K562 (cell line): ENCODE data around the gene GHRL. TPM values are rescaled to one million over a fixed set of nuclear protein-coding genes. Genes with fewer than 3 reads are reported as not detected.

Source experiments
- ATAC-seq: fragments of 200-7000 bp; cut with Tn5 transposase; 3 replicates; pipeline ENCODE4 v1.9.1; 2020; ENCODE audit warnings: moderate library complexity
- BruUV-seq: library from RNA; stranded (reverse); fragments of 400-500 nt; replicated peaks from 2 replicates; lab custom pipeline; 2021; lab: Mats Ljungman, UMichigan
- CTCF ChIA-PET: fragments of 300-600 bp; formaldehyde crosslinking; extraction: SDS; loops from one replicate; lab custom pipeline; 2021; ENCODE audit warnings: low intra/inter-chr PET ratio; lab: Yijun Ruan, JAX
- POLR2A ChIA-PET: fragments of 300-600, 350-650 bp; sonication (Branson Sonifier 250); formaldehyde crosslinking; extraction: SDS; loops from one replicate; lab custom pipeline; 2021; ENCODE audit warnings: antibody characterized with exemption, inconsistent platforms; lab: Yijun Ruan, JAX
- DNase-seq, 4 experiments: peaks; one replicate each; pipeline versions ENCODE4 v3.0.0 to v3.0.0-alpha.2; 2011 to 2018; ENCODE audit warnings: low spot score in 3 of 4, mixed read lengths in 3 of 4; ENCODE audit errors: extremely low read depth in 1 of 4
- FAIRE-seq: peaks from 2 replicates; lab custom pipeline; 2011; peaks lifted over from hg19 to GRCh38; lab: Jason Lieb, UNC
- H2AFZ ChIP-seq: 2 replicates; pipeline ENCODE4 v1.6.0; 2011; ENCODE audit warnings: low read depth, low read length, control low read depth, inconsistent platforms
- H3K27ac ChIP-seq: fragments of 200-600 bp; 3 replicates; pipeline ENCODE4 v1.8.0; 2011; ENCODE audit warnings: low read depth, mild to moderate bottlenecking, control low read depth, inconsistent platforms, low read length, moderate library complexity, mixed read lengths; ENCODE audit errors: extremely low read depth
- H3K27me3 ChIP-seq, 2 experiments: fragments of 300-600 bp in 1 of 2; 2 replicates in 1 of 2; 3 replicates in 1 of 2; pipeline versions ENCODE4 v1.6.0 to v1.8.0; 2011; ENCODE audit warnings: inconsistent platforms in 2 of 2, low read length in 2 of 2, mild to moderate bottlenecking in 1 of 2, mixed read lengths in 1 of 2, moderate library complexity in 1 of 2; ENCODE audit not compliant: control insufficient read depth in 2 of 2, insufficient read depth in 2 of 2
- H3K36me3 ChIP-seq: fragments of 300-600 bp; 3 replicates; pipeline ENCODE4 v1.8.0; 2011; ENCODE audit warnings: mild to moderate bottlenecking, low read length, inconsistent platforms; ENCODE audit not compliant: control insufficient read depth, insufficient read depth
- H3K4me1 ChIP-seq, 2 experiments: fragments of 200-600 bp in 1 of 2; replicated peaks in 1 of 2; 2 replicates in 1 of 2; 3 replicates in 1 of 2; pipeline versions ENCODE4 v1.5.1 to v1.8.0; 2011; ENCODE audit warnings: inconsistent platforms in 2 of 2, low read length in 2 of 2, mild to moderate bottlenecking in 1 of 2, mixed read lengths in 1 of 2, moderate library complexity in 1 of 2; ENCODE audit not compliant: control insufficient read depth in 2 of 2, insufficient read depth in 2 of 2
- H3K4me2 ChIP-seq: 2 replicates; pipeline ENCODE4 v1.6.1; 2011; ENCODE audit warnings: low read length, control low read depth, inconsistent platforms, mixed read lengths; ENCODE audit not compliant: insufficient read depth
- H3K4me3 ChIP-seq: fragments of 200-600 bp; sonication (generic), shearing (Covaris generic); 2 replicates; pipeline ENCODE4 v1.5.1; 2016; ENCODE audit warnings: control low read depth, inconsistent platforms
- H3K79me2 ChIP-seq: fragments of 200-600 bp; 3 replicates; pipeline ENCODE4 v1.8.0; 2011; ENCODE audit warnings: low read length, inconsistent platforms; ENCODE audit not compliant: control insufficient read depth, insufficient read depth
- H3K9ac ChIP-seq, 2 experiments: 2 replicates each; pipeline versions ENCODE4 v1.6.0 to v1.6.1; 2011; ENCODE audit warnings: low read depth in 2 of 2, low read length in 2 of 2, control low read depth in 1 of 2, inconsistent platforms in 1 of 2, mild to moderate bottlenecking in 1 of 2, mixed read lengths in 1 of 2; ENCODE audit not compliant: insufficient read depth in 1 of 2
- H3K9me1 ChIP-seq: one replicate; pipeline ENCODE4 v1.6.0; 2011; ENCODE audit warnings: inconsistent platforms, mild to moderate bottlenecking, low read length, moderate library complexity; ENCODE audit not compliant: control insufficient read depth, insufficient read depth
- H3K9me3 ChIP-seq: replicated peaks from 2 replicates; pipeline ENCODE4 v1.5.1; 2011; ENCODE audit warnings: low read depth, low read length, inconsistent platforms; ENCODE audit not compliant: control insufficient read depth, insufficient read depth
- H4K20me1 ChIP-seq: replicated peaks from 2 replicates; pipeline ENCODE4 v1.6.1; 2011; ENCODE audit warnings: low read length, inconsistent platforms, mixed read lengths; ENCODE audit not compliant: control insufficient read depth, insufficient read depth
- BRF1 ChIP-seq: IDR thresholded peaks from 3 replicates; pipeline ENCODE4 v1.6.1; 2011; ENCODE audit warnings: borderline replicate concordance, mild to moderate bottlenecking; ENCODE audit not compliant: insufficient read length; ENCODE audit errors: extremely low read depth
- L3MBTL2 ChIP-seq: fragments of 450-650 bp; IDR thresholded peaks from 2 replicates; pipeline ENCODE4 v1.6.1; 2016; ENCODE audit warnings: mild to moderate bottlenecking, moderate library complexity
- NONO ChIP-seq, 2 experiments: fragments of 200-400 bp in 1 of 2; fragments of 450-650 bp in 1 of 2; formaldehyde crosslinking in 1 of 2; IDR thresholded peaks; 2 replicates each; pipeline ENCODE4 v1.6.1; 2017; ENCODE audit warnings: low read depth in 2 of 2, mild to moderate bottlenecking in 2 of 2, moderate library complexity in 2 of 2, low read length in 1 of 2
- PHF8 ChIP-seq: fragments of 200-600 bp; sonication (generic); IDR thresholded peaks from 2 replicates; pipeline ENCODE4 v1.6.1; 2012; ENCODE audit warnings: mixed run types, mild to moderate bottlenecking, inconsistent platforms, low read length, moderate library complexity, borderline replicate concordance
- SMAD2 ChIP-seq: fragments of 150-350 bp; IDR thresholded peaks from 2 replicates; pipeline ENCODE4 v1.6.1; 2014; ENCODE audit warnings: low read depth, mild to moderate bottlenecking, low read length
- ZNF232 ChIP-seq: sonication (generic); formaldehyde crosslinking; IDR thresholded peaks from 2 replicates; pipeline ENCODE4 v1.8.0; 2022; ENCODE audit warnings: mild to moderate bottlenecking, missing genetic modification reagents
- ZSCAN32 ChIP-seq: fragments of 450-650 bp; formaldehyde crosslinking; IDR thresholded peaks from 2 replicates; pipeline ENCODE4 v1.4.0; 2020; ENCODE audit warnings: mild to moderate bottlenecking, moderate library complexity
- WGBS: fragments of 100-300 bp; shearing (Covaris generic); methylation state at CpG from one replicate; pipeline ENCODE4 v1.1.6; 2016; ENCODE audit warnings: low coverage, mixed read lengths; ENCODE audit not compliant: insufficient coverage; ENCODE audit errors: missing lambda C conversion rate; 5-methylcytosine and 5-hydroxymethylcytosine counted together
- in situ Hi-C: fragments of 300-500 bp; cut with MboI; formaldehyde crosslinking; loops from 4 replicates; pipeline ENCODE4 v1.15.0; 2018; ENCODE audit warnings: inconsistent platforms, mixed read lengths
- intact Hi-C: fragments of 100-400 bp; cut with micrococcal nuclease; formaldehyde crosslinking; loops from 2 replicates; pipeline ENCODE4 v1.14.2; 2022
- polyA plus RNA-seq, 8 experiments: library from polyadenylated mRNA; depleted of rRNA in 4 of 8; stranded (reverse) in 5 of 8; unstranded in 3 of 8; fragments of >200 nt; fragmentation: Nextera tagmentation in 2 of 8; fragmentation: Illumina TruSeq in 1 of 8; extraction: Ambion mirVana in 2 of 8; extraction: Trizol in 1 of 8; gene quantifications; 2 replicates each; pipeline versions ENCODE4 v1.2.1 to v1.2.3, GENCODE V29; 2011 to 2014; ENCODE audit warnings: inconsistent platforms in 1 of 8, missing spikeins in 1 of 8
- total RNA-seq, 7 experiments: library from RNA; depleted of rRNA in 6 of 7; stranded (reverse); fragments of >200 nt in 6 of 7; fragmentation: Illumina TruSeq in 2 of 7; extraction: Trizol in 2 of 7; gene quantifications; 2 replicates each; pipeline versions ENCODE4 v1.2.1 to v1.2.3, GENCODE V29; 2011 to 2021; ENCODE audit warnings: low replicate concordance in 1 of 7
- TF ChIP-seq, protein P1 (sequence below): fragments of 450-650 bp; IDR thresholded peaks from 2 replicates; pipeline ENCODE4 v1.7.1; 2018; ENCODE audit warnings: mild to moderate bottlenecking, low read depth; ENCODE audit not compliant: partially characterized antibody
- TF ChIP-seq, protein P2 (sequence below), 3 experiments: IDR thresholded peaks in 2 of 3; conservative IDR thresholded peaks in 1 of 3; 2 replicates each; pipeline ENCODE4 v1.5.1; 2011 to 2012; ENCODE audit warnings: low read length in 3 of 3, mild to moderate bottlenecking in 3 of 3, control low read depth in 2 of 3, improper control_type of control experiment in 1 of 3, inconsistent platforms in 1 of 3, low read depth in 1 of 3, mixed read lengths in 1 of 3, moderate library complexity in 1 of 3; ENCODE audit not compliant: insufficient read depth in 2 of 3

The GHRL gene
- total and polyA plus RNA-seq, 9 of the 15 experiments (the other 6 are each of a cell fraction or from before 2014, with no cell fraction given): 0.08 to 0.29 (median 0.15) TPM; not detected in 5

DNA sequence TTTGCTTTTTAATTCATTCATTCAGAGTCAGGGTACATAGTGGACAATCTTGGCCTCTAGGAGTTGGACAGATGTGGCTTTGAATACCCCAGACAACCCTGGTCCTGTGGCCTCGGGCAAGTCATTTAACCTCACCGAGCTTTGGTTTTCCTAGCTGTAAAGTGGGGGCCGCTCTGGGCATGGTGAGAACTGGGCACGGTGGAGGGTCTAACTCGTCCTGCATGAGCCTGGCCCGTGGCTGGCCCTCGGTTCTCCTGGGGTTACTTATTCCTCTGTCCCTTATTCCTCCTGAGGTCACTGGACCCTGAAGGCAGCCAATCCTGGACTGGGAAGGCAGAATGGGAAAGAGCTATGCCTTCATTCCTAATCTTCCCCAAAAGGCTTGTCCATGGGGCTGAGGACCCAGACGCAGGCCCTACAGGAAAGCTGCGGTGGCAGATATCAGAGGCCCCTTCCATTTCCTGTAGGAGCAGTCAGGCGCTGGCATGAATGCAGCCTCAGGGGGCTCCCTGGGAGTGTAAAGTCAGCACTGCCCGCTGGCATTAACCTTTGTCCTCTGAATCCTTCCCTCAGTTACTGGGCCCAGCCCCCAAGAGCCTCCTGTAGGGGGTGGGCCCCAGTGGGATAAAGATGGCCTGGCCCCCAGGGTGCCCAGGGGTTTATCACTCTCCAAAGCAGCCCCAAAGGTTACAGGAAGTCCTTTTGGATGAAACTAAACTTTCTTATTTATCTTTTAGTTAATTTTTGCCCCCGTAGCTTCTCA, 46.0 kb upstream of the GHRL start:
- Histone ChIP-seq H3K27ac (no peak overlapping the region), H4K20me1 (peaks cover 22% of the 10 kb centered on the region)

DNA sequence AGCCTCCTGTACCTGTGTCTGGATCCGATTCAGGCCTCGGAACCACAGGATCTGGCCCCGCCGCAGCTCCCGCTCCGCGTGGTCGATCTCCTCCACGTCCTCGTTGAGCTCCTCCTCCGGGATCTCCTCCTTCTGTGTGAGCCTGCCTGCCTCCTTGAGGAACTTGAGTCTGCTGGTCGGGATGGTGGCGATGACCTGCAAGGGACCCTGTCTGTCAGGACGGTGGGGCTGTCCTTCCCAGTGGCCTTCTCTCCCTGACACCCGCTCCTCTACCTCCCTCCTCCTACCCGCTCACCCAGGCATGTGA, 45.4 kb upstream of the GHRL start:
- DNase-seq (peak in 1 of 4 experiments; percentile 30), ATAC-seq (no peak), FAIRE-seq (no peak)
- intact Hi-C loops (loop anchor here (5.0 kb wide), 1 partner anchor 69 kb away; no protein-coding TSS in a partner anchor), in situ Hi-C loops (no loop called here)
- peaks cover 22% of the 10 kb centered on the region for H4K20me1 ChIP-seq
- TF ChIP-seq, protein P1, sequence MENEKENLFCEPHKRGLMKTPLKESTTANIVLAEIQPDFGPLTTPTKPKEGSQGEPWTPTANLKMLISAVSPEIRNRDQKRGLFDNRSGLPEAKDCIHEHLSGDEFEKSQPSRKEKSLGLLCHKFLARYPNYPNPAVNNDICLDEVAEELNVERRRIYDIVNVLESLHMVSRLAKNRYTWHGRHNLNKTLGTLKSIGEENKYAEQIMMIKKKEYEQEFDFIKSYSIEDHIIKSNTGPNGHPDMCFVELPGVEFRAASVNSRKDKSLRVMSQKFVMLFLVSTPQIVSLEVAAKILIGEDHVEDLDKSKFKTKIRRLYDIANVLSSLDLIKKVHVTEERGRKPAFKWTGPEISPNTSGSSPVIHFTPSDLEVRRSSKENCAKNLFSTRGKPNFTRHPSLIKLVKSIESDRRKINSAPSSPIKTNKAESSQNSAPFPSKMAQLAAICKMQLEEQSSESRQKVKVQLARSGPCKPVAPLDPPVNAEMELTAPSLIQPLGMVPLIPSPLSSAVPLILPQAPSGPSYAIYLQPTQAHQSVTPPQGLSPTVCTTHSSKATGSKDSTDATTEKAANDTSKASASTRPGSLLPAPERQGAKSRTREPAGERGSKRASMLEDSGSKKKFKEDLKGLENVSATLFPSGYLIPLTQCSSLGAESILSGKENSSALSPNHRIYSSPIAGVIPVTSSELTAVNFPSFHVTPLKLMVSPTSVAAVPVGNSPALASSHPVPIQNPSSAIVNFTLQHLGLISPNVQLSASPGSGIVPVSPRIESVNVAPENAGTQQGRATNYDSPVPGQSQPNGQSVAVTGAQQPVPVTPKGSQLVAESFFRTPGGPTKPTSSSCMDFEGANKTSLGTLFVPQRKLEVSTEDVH: no peak
- TF ChIP-seq, protein P2, sequence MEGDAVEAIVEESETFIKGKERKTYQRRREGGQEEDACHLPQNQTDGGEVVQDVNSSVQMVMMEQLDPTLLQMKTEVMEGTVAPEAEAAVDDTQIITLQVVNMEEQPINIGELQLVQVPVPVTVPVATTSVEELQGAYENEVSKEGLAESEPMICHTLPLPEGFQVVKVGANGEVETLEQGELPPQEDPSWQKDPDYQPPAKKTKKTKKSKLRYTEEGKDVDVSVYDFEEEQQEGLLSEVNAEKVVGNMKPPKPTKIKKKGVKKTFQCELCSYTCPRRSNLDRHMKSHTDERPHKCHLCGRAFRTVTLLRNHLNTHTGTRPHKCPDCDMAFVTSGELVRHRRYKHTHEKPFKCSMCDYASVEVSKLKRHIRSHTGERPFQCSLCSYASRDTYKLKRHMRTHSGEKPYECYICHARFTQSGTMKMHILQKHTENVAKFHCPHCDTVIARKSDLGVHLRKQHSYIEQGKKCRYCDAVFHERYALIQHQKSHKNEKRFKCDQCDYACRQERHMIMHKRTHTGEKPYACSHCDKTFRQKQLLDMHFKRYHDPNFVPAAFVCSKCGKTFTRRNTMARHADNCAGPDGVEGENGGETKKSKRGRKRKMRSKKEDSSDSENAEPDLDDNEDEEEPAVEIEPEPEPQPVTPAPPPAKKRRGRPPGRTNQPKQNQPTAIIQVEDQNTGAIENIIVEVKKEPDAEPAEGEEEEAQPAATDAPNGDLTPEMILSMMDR (IDR thresholded peaks at IDR 0.05 in 2 of 3, conservative IDR thresholded peaks at IDR 0.05 in 1 of 3; ENCODE audit: insufficient read depth in 2 of 3, low read depth in 1 of 3, low read length in 3 of 3): no peak
- TF ChIP-seq SMAD2 (no peak), PHF8 (no peak)
- H3K27me3 ChIP-seq: peaks cover 59 to 97% of the 10 kb centered on the region in 2 experiments; a peak in 4 of 5 replicates
- no peak overlapping the region for H3K4me2 ChIP-seq
- no peaks in the 10 kb centered on the region for H3K79me2 ChIP-seq
- ChIA-PET POLR2A (interaction anchor here (0.5 to 1.4 kb wide), 4 partner anchors 8 to 220 kb away, joined by 3 to 6 read pairs (median 4); partner anchors contain the start of gene SEC13), CTCF (no interaction called here)
- H3K4me1 ChIP-seq: peaks cover 0 to 31% of the 10 kb centered on the region in 2 experiments; a peak in 2 of 5 replicates
- H3K27ac ChIP-seq: no peak overlapping the region
- H3K9me3 ChIP-seq: no peaks in the 10 kb centered on the region
- H3K4me3 ChIP-seq: no peak overlapping the region
- peak overlapping the region in 1 of 2 experiments; percentile 37; a peak in 2 of 4 replicates for H3K9ac ChIP-seq
- WGBS: 12% methylated on average over 16 of the region's 16 CpGs
- no peaks in the 10 kb centered on the region for H3K9me1 ChIP-seq
- H2AFZ ChIP-seq: no peak overlapping the region
- no TSS peak for BruUV-seq
- no peaks in the 10 kb centered on the region for H3K36me3 ChIP-seq

More for the DNA sequence above, 46.0 kb upstream of the GHRL start:
- Histone ChIP-seq H3K79me2 (no peaks in the 10 kb centered on the region), H3K9ac (peak overlapping the region in 1 of 2 experiments; percentile 38; a peak in 1 of 4 replicates), H3K9me1 (no peaks in the 10 kb centered on the region), H2AFZ (no peak overlapping the region), H3K36me3 (no peaks in the 10 kb centered on the region), H3K4me3 (no peak overlapping the region), H3K4me1 (peaks cover 0 to 31% of the 10 kb centered on the region in 2 experiments; a peak in 2 of 5 replicates), H3K9me3 (no peaks in the 10 kb centered on the region), H3K4me2 (no peak overlapping the region), H3K27me3 (peaks cover 53 to 96% of the 10 kb centered on the region in 2 experiments; a peak in 4 of 5 replicates)
- WGBS: 9% methylated on average over 12 of the region's 12 CpGs
- no peak for FAIRE-seq
- DNase-seq: peak in 1 of 4 experiments; percentile 11
- in situ Hi-C loops: no loop called here
- CTCF ChIA-PET: no interaction called here
- POLR2A ChIA-PET: interaction anchor here (0.5 to 1.8 kb wide), 5 partner anchors 11 to 424 kb away, joined by 3 to 8 read pairs (median 3); partner anchors contain the start of gene SEC13
- no peak for ATAC-seq
- no TSS peak for BruUV-seq
- TF ChIP-seq BRF1 (no peak), NONO (IDR thresholded peaks at IDR 0.05; ENCODE audit: low read depth in 2 of 2, low read length in 1 of 2) (no peak), L3MBTL2 (no peak), ZNF232 (CRISPR knock-in tag) (no peak), ZSCAN32 (CRISPR knock-in tag) (no peak)
- intact Hi-C loops: loop anchor here (5.0 kb wide), 1 partner anchor 69 kb away; no protein-coding TSS in a partner anchor
